Activated CD4-positive, alpha-beta T cell treated with anti-CD3 and anti-CD28 coated beads, Interleukin-2, amount 50 U/mL, for 16 hours (primary cell): ENCODE data around the gene SYT1.

Experiments
- DNase-seq: peaks from one replicate; pipeline ENCODE4 v3.0.0-alpha.2; 2020

The SYT1 gene

GRCh38 chr12:79063258-79063657 is 198.7 kb downstream of the SYT1 start:
- DNase-seq = no peak

GRCh38 chr12:79067977-79068376 is 203.4 kb downstream of the SYT1 start:
- no peak for DNase-seq

GRCh38 chr12:79069009-79069408 is 204.4 kb downstream of the SYT1 start:
- no peak for DNase-seq

- DNase-seq = no peak
These were observed 206.9 kb downstream of the SYT1 start for GRCh38 chr12:79071498-79071897.

GRCh38 chr12:79073506-79073905 is 208.9 kb downstream of the SYT1 start:
- no peak for DNase-seq

GRCh38 chr12:79082595-79082994 is 218.0 kb downstream of the SYT1 start:
- no peak for DNase-seq

- DNase-seq = no peak
These were observed 218.6 kb downstream of the SYT1 start for GRCh38 chr12:79083181-79083580.

GRCh38 chr12:79085106-79085682 is 220.6 kb downstream of the SYT1 start:
- no peak for DNase-seq

GRCh38 chr12:79086541-79087296 is 222.1 kb downstream of the SYT1 start:
- no peak for DNase-seq

GRCh38 chr12:79098530-79098929 is 234.0 kb downstream of the SYT1 start:
- DNase-seq = no peak

- no peak for DNase-seq
These were observed 244.4 kb downstream of the SYT1 start for GRCh38 chr12:79108962-79109361.

- DNase-seq = no peak
These were observed 250.3 kb downstream of the SYT1 start for GRCh38 chr12:79114896-79115295.

GRCh38 chr12:79115743-79116142 is 251.2 kb downstream of the SYT1 start:
- DNase-seq = no peak

GRCh38 chr12:79119796-79120195 is 255.2 kb downstream of the SYT1 start:
- no peak for DNase-seq

GRCh38 chr12:79121486-79121885 is 256.9 kb downstream of the SYT1 start:
- DNase-seq = no peak

GRCh38 chr12:79124385-79124784 is 259.8 kb downstream of the SYT1 start:
- DNase-seq = no peak

GRCh38 chr12:79125358-79125757 is 260.8 kb downstream of the SYT1 start:
- DNase-seq = no peak

- DNase-seq = peak; percentile 65
These were observed 262.7 kb downstream of the SYT1 start for GRCh38 chr12:79127271-79127751.

- DNase-seq = no peak
These were observed 264.4 kb downstream of the SYT1 start for GRCh38 chr12:79128956-79129355.

GRCh38 chr12:79138872-79139271 is 274.3 kb downstream of the SYT1 start:
- no peak for DNase-seq

GRCh38 chr12:79140711-79141110 is 276.1 kb downstream of the SYT1 start:
- no peak for DNase-seq

- DNase-seq = no peak
These were observed 277.2 kb downstream of the SYT1 start for GRCh38 chr12:79141776-79142175.

- no peak for DNase-seq
These were observed 279.2 kb downstream of the SYT1 start for GRCh38 chr12:79143803-79144202.

GRCh38 chr12:79151956-79152355 is 287.4 kb downstream of the SYT1 start:
- DNase-seq = no peak

- DNase-seq = no peak
These were observed 291.1 kb downstream of the SYT1 start for GRCh38 chr12:79155683-79156082.
